H1 (cell line): ENCODE results near the gene SMYD3. TPM values are rescaled to one million over a fixed set of nuclear protein-coding genes. Genes with fewer than 3 reads are reported as not detected.

Experiments
- CTCF ChIA-PET: fragments of 300-600 bp; sonication (Branson Sonifier 250); formaldehyde crosslinking; loops from one replicate; lab custom pipeline; 2021; ENCODE audit not compliant: partially characterized antibody; lab: Charles Lee
- POLR2A ChIA-PET: fragments of 300-600 bp; sonication (Branson Sonifier 250); formaldehyde crosslinking; loops from one replicate; lab custom pipeline; 2021; ENCODE audit warnings: inconsistent platforms; ENCODE audit not compliant: partially characterized antibody; lab: Charles Lee
- DNase-seq, 2 experiments: peaks; one replicate each; pipeline versions ENCODE4 v3.0.0 to v3.0.0-alpha.2; 2010 to 2022; ENCODE audit warnings: low spot score in 2 of 2, low read depth in 1 of 2, mixed read lengths in 1 of 2
- FAIRE-seq: peaks from 2 replicates; lab custom pipeline; 2011; peaks lifted over from hg19 to GRCh38; lab: Jason Lieb, UNC
- H2AFZ ChIP-seq: 2 replicates; pipeline ENCODE4 v1.8.1; 2012; ENCODE audit warnings: low read length, inconsistent platforms
- H2AK5ac ChIP-seq: 2 replicates; pipeline ENCODE4 v1.6.1; 2013; ENCODE audit warnings: low read depth, low read length
- H2BK120ac ChIP-seq: replicated peaks from 2 replicates; pipeline ENCODE3; 2013; ENCODE audit warnings: low read depth, low read length, inconsistent platforms
- H2BK12ac ChIP-seq: 2 replicates; pipeline ENCODE4 v1.6.1; 2013; ENCODE audit warnings: low read depth, low read length
- H2BK15ac ChIP-seq: 2 replicates; pipeline ENCODE4 v1.6.1; 2013; ENCODE audit warnings: low read length
- H2BK20ac ChIP-seq: 2 replicates; pipeline ENCODE4 v1.6.1; 2013; ENCODE audit warnings: low read length
- H2BK5ac ChIP-seq: 2 replicates; pipeline ENCODE4 v1.6.1; 2013; ENCODE audit warnings: low read depth, low read length
- H3K14ac ChIP-seq: 2 replicates; pipeline ENCODE4 v1.6.1; 2013; ENCODE audit warnings: inconsistent platforms; ENCODE audit not compliant: insufficient read length
- H3K18ac ChIP-seq: 2 replicates; pipeline ENCODE4 v1.6.1; 2013; ENCODE audit warnings: low read length; ENCODE audit errors: extremely low read depth
- H3K23ac ChIP-seq: 2 replicates; pipeline ENCODE4 v1.6.1; 2013; ENCODE audit warnings: inconsistent platforms; ENCODE audit not compliant: insufficient read length
- H3K23me2 ChIP-seq: 2 replicates; pipeline ENCODE4 v1.6.1; 2013; ENCODE audit warnings: low read depth, low read length
- H3K27ac ChIP-seq: 2 replicates; pipeline ENCODE4 v1.6.1; 2011; ENCODE audit warnings: low read depth, low read length, inconsistent platforms
- H3K27me3 ChIP-seq, 4 experiments: replicated peaks in 1 of 4; 1 replicate in 1 of 4; 2 replicates in 3 of 4; pipeline versions ENCODE4 v1.6.1 to v1.8.1; 2011 to 2013; ENCODE audit warnings: low read length in 3 of 4, mild to moderate bottlenecking in 3 of 4, inconsistent platforms in 2 of 4, mixed read lengths in 2 of 4, moderate library complexity in 1 of 4; ENCODE audit not compliant: control insufficient read depth in 3 of 4, insufficient read depth in 3 of 4; ENCODE audit errors: extremely low read depth in 1 of 4
- H3K36me3 ChIP-seq, 4 experiments: 2 replicates each; pipeline versions ENCODE4 v1.6.1 to v1.8.1; 2011 to 2013; ENCODE audit warnings: mild to moderate bottlenecking in 4 of 4, low read length in 3 of 4, moderate library complexity in 2 of 4, control low read depth in 1 of 4, inconsistent platforms in 1 of 4; ENCODE audit not compliant: insufficient read depth in 4 of 4, control insufficient read depth in 2 of 4
- H3K4ac ChIP-seq: replicated peaks from 2 replicates; pipeline ENCODE3; 2013; ENCODE audit warnings: low read length, low read depth, mixed read lengths, inconsistent platforms; ENCODE audit not compliant: insufficient read length
- H3K4me1 ChIP-seq, 4 experiments: replicated peaks in 1 of 4; 1 replicate in 1 of 4; 2 replicates in 3 of 4; pipeline versions ENCODE4 v1.6.1 to v1.8.1; 2011 to 2013; ENCODE audit warnings: low read length in 3 of 4, inconsistent platforms in 2 of 4, mixed read lengths in 1 of 4; ENCODE audit not compliant: insufficient read depth in 4 of 4, control insufficient read depth in 3 of 4
- H3K4me2 ChIP-seq, 2 experiments: 2 replicates each; pipeline versions ENCODE4 v1.6.1 to v1.8.1; 2011 to 2013; ENCODE audit warnings: low read depth in 2 of 2, low read length in 2 of 2, control low read depth in 1 of 2, inconsistent platforms in 1 of 2, mild to moderate bottlenecking in 1 of 2; ENCODE audit not compliant: insufficient read depth in 1 of 2
- H3K4me3 ChIP-seq, 4 experiments: fragments of 200-600, 300-600 bp in 1 of 4; sonication (generic), shearing (Covaris generic), sonication (Bioruptor Twin) in 1 of 4; 2 replicates each; pipeline versions ENCODE4 v1.5.1 to v1.8.1; 2011 to 2016; ENCODE audit warnings: low read length in 4 of 4, low read depth in 3 of 4, control low read depth in 2 of 4, inconsistent platforms in 2 of 4, mild to moderate bottlenecking in 2 of 4, mixed read lengths in 1 of 4, moderate library complexity in 1 of 4; ENCODE audit not compliant: insufficient read depth in 2 of 4; ENCODE audit errors: extremely low read depth in 1 of 4
- H3K56ac ChIP-seq: replicated peaks from 2 replicates; pipeline ENCODE3; 2013; ENCODE audit warnings: low read depth, mild to moderate bottlenecking, mixed read lengths, low read length, inconsistent platforms; ENCODE audit not compliant: insufficient read length
- H3K79me1 ChIP-seq: 2 replicates; pipeline ENCODE4 v1.6.1; 2013; ENCODE audit warnings: low read depth, low read length, control low read depth
- H3K79me2 ChIP-seq, 2 experiments: 2 replicates each; pipeline versions ENCODE4 v1.6.1 to v1.8.1; 2012 to 2013; ENCODE audit warnings: low read length in 2 of 2, mild to moderate bottlenecking in 2 of 2, inconsistent platforms in 1 of 2; ENCODE audit not compliant: insufficient read depth in 2 of 2, control insufficient read depth in 1 of 2
- H3K9ac ChIP-seq, 4 experiments: replicated peaks in 1 of 4; 1 replicate in 1 of 4; 2 replicates in 3 of 4; pipeline versions ENCODE4 v1.6.1 to v1.8.1; 2011 to 2013; ENCODE audit warnings: low read depth in 3 of 4, low read length in 3 of 4, control low read depth in 2 of 4, mild to moderate bottlenecking in 2 of 4, moderate library complexity in 2 of 4, inconsistent platforms in 1 of 4; ENCODE audit errors: extremely low read depth in 1 of 4
- H3K9me3 ChIP-seq, 2 experiments: 2 replicates each; pipeline versions ENCODE4 v1.6.1 to v1.8.1; 2012 to 2013; ENCODE audit warnings: mild to moderate bottlenecking in 2 of 2, moderate library complexity in 2 of 2, control low read depth in 1 of 2, inconsistent platforms in 1 of 2, low read depth in 1 of 2, low read length in 1 of 2, mixed read lengths in 1 of 2; ENCODE audit not compliant: insufficient read depth in 2 of 2
- H4K20me1 ChIP-seq, 2 experiments: replicated peaks in 1 of 2; 2 replicates each; pipeline versions ENCODE3 to v1.8.1; 2011 to 2013; ENCODE audit warnings: inconsistent platforms in 2 of 2, low read length in 2 of 2, mild to moderate bottlenecking in 1 of 2; ENCODE audit not compliant: insufficient read depth in 2 of 2, control insufficient read depth in 1 of 2
- H4K5ac ChIP-seq: 2 replicates; pipeline ENCODE4 v1.6.1; 2013; ENCODE audit warnings: low read length, low read depth, mixed read lengths, inconsistent platforms; ENCODE audit not compliant: insufficient read length
- H4K8ac ChIP-seq: 2 replicates; pipeline ENCODE4 v1.8.0; 2013; ENCODE audit warnings: mild to moderate bottlenecking, moderate library complexity, low read length, inconsistent platforms; ENCODE audit not compliant: insufficient read depth; ENCODE audit errors: extremely low read depth
- H4K91ac ChIP-seq: replicated peaks from 2 replicates; pipeline ENCODE3; 2013; ENCODE audit warnings: low read length, mixed read lengths, inconsistent platforms; ENCODE audit not compliant: insufficient read length
- BACH1 ChIP-seq: IDR thresholded peaks from 2 replicates; pipeline ENCODE4 v1.6.1; 2012; ENCODE audit warnings: low read length, improper control_type of control experiment
- CEBPB ChIP-seq: IDR thresholded peaks from 2 replicates; pipeline ENCODE4 v1.6.1; 2012; ENCODE audit warnings: low read depth, low read length
- GTF2F1 ChIP-seq: IDR thresholded peaks from 2 replicates; pipeline ENCODE4 v1.6.1; 2012; ENCODE audit warnings: low read depth, low read length, improper control_type of control experiment, borderline replicate concordance
- KDM4A ChIP-seq: IDR thresholded peaks from one replicate; pipeline ENCODE4 v1.7.1; 2012; ENCODE audit warnings: low read depth, mild to moderate bottlenecking, moderate library complexity, low read length, inconsistent platforms; ENCODE audit not compliant: severe bottlenecking
- KDM5A ChIP-seq: fragments of 200-600 bp; IDR thresholded peaks from 2 replicates; pipeline ENCODE4 v1.7.1; 2012; ENCODE audit warnings: mild to moderate bottlenecking, low read length, inconsistent platforms, mixed read lengths
- NANOG ChIP-seq: IDR thresholded peaks from 2 replicates; pipeline ENCODE4 v1.6.1; 2011; ENCODE audit warnings: low read length, low read depth, mild to moderate bottlenecking, inconsistent platforms; ENCODE audit not compliant: insufficient read depth, poor library complexity, severe bottlenecking
- PHF8 ChIP-seq: fragments of 200-600 bp; sonication (generic); conservative IDR thresholded peaks from 2 replicates; pipeline ENCODE4 v1.7.1; 2012; ENCODE audit warnings: low read depth, mild to moderate bottlenecking, inconsistent platforms, low read length, moderate library complexity
- RBBP5 ChIP-seq: IDR thresholded peaks from 2 replicates; pipeline ENCODE4 v1.7.1; 2012; ENCODE audit warnings: low read depth, mild to moderate bottlenecking, inconsistent platforms, low read length, moderate library complexity, borderline replicate concordance
- TCF12 ChIP-seq: IDR thresholded peaks from 2 replicates; pipeline ENCODE4 v1.6.1; 2011; ENCODE audit warnings: low read depth, mild to moderate bottlenecking, low read length
- whole genome bisulfite sequencing, 2 experiments: shearing (Covaris generic) in 1 of 2; methylation state at CpG; one replicate each; pipeline versions ENCODE4 v1.1.6 to v1.1.7; 2013 to 2015; ENCODE audit warnings: low lambda C conversion rate in 2 of 2, mixed read lengths in 2 of 2, inconsistent platforms in 1 of 2, low coverage in 1 of 2, missing lambda C conversion rate in 1 of 2; ENCODE audit not compliant: insufficient replicate concordance in 2 of 2, insufficient coverage in 1 of 2, insufficient read length in 1 of 2; ENCODE audit errors: extremely low coverage in 1 of 2, missing lambda C conversion rate in 1 of 2; 5-methylcytosine and 5-hydroxymethylcytosine counted together
- polyA plus RNA-seq, 7 experiments: library from polyadenylated mRNA; depleted of rRNA in 3 of 7; stranded (reverse) in 5 of 7; unstranded in 2 of 7; fragments of >200 nt in 5 of 7; fragments of 200-250 nt in 2 of 7; gene quantifications; 1 replicate in 5 of 7; 2 replicates in 1 of 7; 4 replicates in 1 of 7; pipeline versions ENCODE4 v1.2.1 to v1.2.3, GENCODE V29; 2011 to 2013; ENCODE audit warnings: missing spikeins in 2 of 7, mixed read lengths in 2 of 7
- total RNA-seq: library from RNA; stranded (reverse); fragmentation: NEBNext Ultra II Directional; extraction: Animal tissue kit (Norgen Biotek cat#: 25700); gene quantifications from 2 replicates; pipeline ENCODE4 v1.2.1, GENCODE V29; 2021
- TF ChIP-seq, protein P1 (sequence below): IDR thresholded peaks from 2 replicates; pipeline ENCODE4 v1.6.1; 2011; ENCODE audit warnings: low read depth, mild to moderate bottlenecking, low read length; ENCODE audit not compliant: insufficient read depth

Gene SMYD3
- total and polyA plus RNA-seq, 2 of the 8 experiments (the other 6 are each of a cell fraction or from before 2014, with no cell fraction given) = 17.3 to 25.4 TPM

DNA sequence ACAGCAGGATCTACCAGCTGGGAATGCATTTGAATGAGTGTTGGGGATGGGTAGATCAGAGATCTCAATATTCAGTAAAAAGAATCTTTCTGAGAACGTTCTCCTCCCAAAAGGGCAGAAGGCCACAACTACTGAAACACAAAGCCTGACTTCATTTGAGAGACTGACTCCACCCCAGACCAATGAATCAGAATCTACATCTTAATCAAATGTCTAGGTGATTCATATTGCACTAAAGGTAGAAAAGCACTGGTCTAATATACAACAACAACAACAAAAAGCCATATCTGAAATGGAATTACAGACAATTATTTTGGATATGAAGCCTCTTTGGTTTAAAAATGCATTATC is 123.9 kb downstream of the SMYD3 start:
- H2BK5ac ChIP-seq = no peak overlapping the region
- no peak for FAIRE-seq
- H3K4me1 ChIP-seq = peaks cover 0 to 4% (median under 1%) of the 10 kb centered on the region in 4 experiments; a peak in 2 of 7 replicates
- no peak overlapping the region for H3K4ac ChIP-seq
- 70% methylated on average over 1 of the region's 1 CpG; no CpG with 5 or more reads in 1 of the 2 experiments for WGBS, 2 experiments
- H3K9ac ChIP-seq = no peak overlapping the region
- no peaks in the 10 kb centered on the region for H3K36me3 ChIP-seq
- no peak for DNase-seq
- no peak overlapping the region for H3K23ac ChIP-seq
- H2AFZ ChIP-seq = no peak overlapping the region
- no peaks in the 10 kb centered on the region for H3K9me3 ChIP-seq
- no peak overlapping the region for H2AK5ac ChIP-seq
- no peak overlapping the region for H4K5ac ChIP-seq
- H3K23me2 ChIP-seq = no peaks in the 10 kb centered on the region
- H2BK12ac ChIP-seq = no peak overlapping the region
- H3K56ac ChIP-seq = no peak overlapping the region
- H3K27me3 ChIP-seq = no peaks in the 10 kb centered on the region
- H3K79me2 ChIP-seq = no peaks in the 10 kb centered on the region
- H3K4me3 ChIP-seq = no peak overlapping the region
- no peak overlapping the region for H3K4me2 ChIP-seq
- H4K20me1 ChIP-seq = no peaks in the 10 kb centered on the region
- H4K91ac ChIP-seq = no peak overlapping the region
- ChIA-PET CTCF (no interaction called here), POLR2A (no interaction called here)
- TF ChIP-seq NANOG = no peak
- no peak for TF ChIP-seq RBBP5
- TF ChIP-seq KDM5A = no peak
- TF ChIP-seq BACH1 = no peak
- TF ChIP-seq, protein P1, sequence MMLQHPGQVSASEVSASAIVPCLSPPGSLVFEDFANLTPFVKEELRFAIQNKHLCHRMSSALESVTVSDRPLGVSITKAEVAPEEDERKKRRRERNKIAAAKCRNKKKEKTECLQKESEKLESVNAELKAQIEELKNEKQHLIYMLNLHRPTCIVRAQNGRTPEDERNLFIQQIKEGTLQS = no peak
- no peak for TF ChIP-seq CEBPB
- no peak for TF ChIP-seq KDM4A
- no peak for TF ChIP-seq TCF12
- TF ChIP-seq GTF2F1 = no peak
- TF ChIP-seq PHF8 = no peak
- no peaks in the 10 kb centered on the region for H3K79me1 ChIP-seq
- H3K14ac ChIP-seq = no peak overlapping the region
- no peak overlapping the region for H2BK20ac ChIP-seq
- H2BK15ac ChIP-seq = no peak overlapping the region
- no peak overlapping the region for H3K27ac ChIP-seq
- H2BK120ac ChIP-seq = no peak overlapping the region
- no peak overlapping the region for H4K8ac ChIP-seq
- H3K18ac ChIP-seq = no peak overlapping the region
